CD4-positive, alpha-beta T cell treated with Interleukin-1 beta for 1 hour (primary cell): ENCODE data around the gene OR13D1.
A peak's percentile ranks its signal among the peaks of the same experiment; 100 is the strongest.
"Not testable (repeated sequence)": the region's sequence is repeated elsewhere in the genome, so short reads cannot be mapped to it uniquely, and the experiment has no call there.

ENCODE experiments used
- DNase-seq, 2 donors: peaks; one replicate each; pipeline ENCODE4 v3.0.0-alpha.2; 2020 to 2022

Gene OR13D1

GRCh38 chr9:104694218-104694617 is at the start of gene OR13D1:
Gene OR13D1, plus strand, starts transcription at chr9:104694518. Its CDS starts 0 bp downstream, at chr9:104694518.
- no peak for DNase-seq

GRCh38 chr9:104658496-104659195 is 35.7 kb upstream of the OR13D1 start:
- no peak for DNase-seq

GRCh38 chr9:104675611-104676010 is 18.7 kb upstream of the OR13D1 start:
- DNase-seq, result no peak

GRCh38 chr9:104682642-104683041 is 11.7 kb upstream of the OR13D1 start:
- peak in 1 of 2 donors; percentile 12 for DNase-seq

GRCh38 chr9:104686081-104686480 is 8.2 kb upstream of the OR13D1 start:
- DNase-seq, result no peak

GRCh38 chr9:104700306-104700705 is 6.0 kb downstream of the OR13D1 start:
- DNase-seq, result no peak

GRCh38 chr9:104708737-104709136 is 14.4 kb downstream of the OR13D1 start:
- not testable (repeated sequence) for DNase-seq

GRCh38 chr9:104711604-104712003 is 17.3 kb downstream of the OR13D1 start:
- DNase-seq, result no peak

- no peak for DNase-seq
Measured at GRCh38 chr9:104725014-104725413, 30.7 kb downstream of the OR13D1 start.

- no peak for DNase-seq
Measured at GRCh38 chr9:104738452-104738851, 44.1 kb downstream of the OR13D1 start.

GRCh38 chr9:104740621-104741020 is 46.3 kb downstream of the OR13D1 start:
- no peak for DNase-seq

GRCh38 chr9:104743376-104743985 is 49.2 kb downstream of the OR13D1 start:
- peak; percentile 45 to 78 for DNase-seq
